Measurements from ENCODE around the gene EHMT1.
"Not testable (repeated sequence)": the region's sequence is repeated elsewhere in the genome, so short reads cannot be mapped to it uniquely, and the experiment has no call there.

EHMT1 gene

DNA sequence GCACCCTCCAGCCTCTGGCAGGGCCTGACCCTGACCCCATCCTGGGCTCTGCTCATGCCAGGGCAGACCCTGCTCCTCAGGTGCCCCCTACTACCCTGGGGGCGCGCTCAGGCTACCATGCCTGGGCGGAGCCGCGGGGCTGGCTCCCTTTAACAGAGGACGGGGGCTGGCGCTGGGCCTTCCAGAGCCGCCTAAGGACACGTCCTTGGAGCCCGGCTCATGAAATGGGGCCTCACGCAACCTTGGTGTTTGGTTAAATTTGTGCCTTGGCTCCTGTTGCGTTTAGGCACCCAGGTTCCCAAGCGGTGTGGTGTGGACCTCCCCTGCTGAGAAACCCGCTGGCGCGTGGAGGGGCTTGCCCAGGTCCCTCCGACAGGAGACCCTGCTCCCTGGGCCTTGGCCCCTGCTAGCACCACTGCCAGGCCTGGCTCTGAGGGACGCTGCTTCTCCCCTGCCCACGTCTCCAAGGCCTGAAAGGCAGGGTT is 3.4 kb upstream of the EHMT1 start:
- DNase-seq, result no peak

GRCh38 chr9:137619240-137620047 is 639 bp downstream of the EHMT1 start:
- peak; percentile 40 to 63 for DNase-seq

DNA sequence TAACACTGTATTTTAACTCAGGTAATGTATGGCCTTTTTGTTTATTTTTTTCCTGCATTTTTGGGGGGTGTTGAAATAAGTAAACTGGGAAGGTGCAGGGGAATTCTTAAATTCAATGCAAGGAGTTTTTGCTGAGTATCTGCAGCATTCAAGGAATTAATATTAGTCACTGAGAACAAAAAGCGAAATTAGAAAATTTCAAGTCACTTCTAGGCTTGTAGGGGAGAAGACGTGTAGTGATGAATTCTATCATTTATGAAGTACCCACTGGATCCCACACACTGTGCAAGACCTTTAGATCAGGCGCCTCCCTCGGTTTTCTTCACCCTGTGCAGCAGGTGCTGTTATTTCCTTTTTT is 1.2 kb downstream of the EHMT1 start:
- no peak for DNase-seq

DNA sequence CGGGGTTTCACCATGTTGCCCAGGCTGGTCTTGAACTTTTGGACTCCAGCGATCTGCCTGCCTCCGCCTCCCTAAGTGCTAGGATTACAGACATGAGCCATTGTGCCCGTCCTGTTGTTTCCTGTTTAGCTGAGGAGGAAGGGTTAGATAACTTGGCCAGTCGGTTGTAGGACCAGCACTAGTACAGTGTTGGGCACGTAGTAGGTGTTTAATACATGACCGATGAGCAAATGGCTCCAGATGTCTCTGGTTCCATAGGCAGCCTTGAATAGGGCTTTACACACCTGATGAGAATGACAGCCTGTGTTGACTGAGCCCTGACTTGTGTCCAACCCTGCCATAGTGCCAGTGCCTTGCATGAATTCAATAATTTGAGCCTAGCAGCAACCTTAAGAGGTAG is 1.8 kb downstream of the EHMT1 start:
- no peak for DNase-seq

GRCh38 chr9:137621131-137621757 is 2.4 kb downstream of the EHMT1 start:
- no peak for DNase-seq

GRCh38 chr9:137622211-137622610 is 3.4 kb downstream of the EHMT1 start:
- DNase-seq, result peak in 1 of 2 donors; percentile 48

DNA sequence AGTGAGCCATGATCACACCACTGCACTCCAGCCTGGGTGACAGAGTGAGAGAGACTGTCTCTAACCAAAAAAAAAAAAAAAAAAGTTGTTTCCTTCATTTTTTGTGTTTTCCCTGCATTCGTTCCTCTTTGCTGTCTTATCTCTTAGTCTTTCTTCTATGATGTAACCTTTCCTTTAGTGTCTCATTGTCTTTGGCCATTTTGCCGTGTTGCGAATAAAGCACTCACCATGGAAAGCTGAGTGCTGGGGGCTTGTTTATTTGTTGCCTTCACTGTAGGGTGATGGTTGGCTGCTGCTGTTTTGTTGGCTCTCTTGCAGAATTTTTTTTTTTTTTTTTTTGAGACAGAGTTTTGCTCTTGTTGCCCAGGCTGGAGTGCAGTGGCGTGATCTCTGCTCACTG is 7.7 kb downstream of the EHMT1 start:
- DNase-seq, result no peak

DNA sequence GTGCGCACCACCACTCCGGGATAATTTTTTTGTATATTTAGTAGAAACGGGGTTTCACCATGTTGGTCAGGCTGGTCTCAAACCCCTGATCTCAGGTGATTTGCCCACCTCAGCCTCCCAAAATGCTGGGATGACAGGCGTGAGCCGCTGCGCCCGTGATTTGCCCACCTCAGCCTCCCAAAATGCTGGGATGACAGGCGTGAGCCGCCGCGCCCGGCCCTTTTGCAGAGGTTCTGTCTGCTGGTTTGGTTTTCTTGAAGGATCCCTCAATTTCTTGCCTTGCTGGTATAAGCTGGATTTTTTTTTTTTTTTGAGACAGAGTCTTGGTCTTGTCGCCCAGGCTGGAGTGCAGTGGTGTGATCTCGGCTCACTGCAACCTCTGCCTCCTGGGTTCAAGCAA is 8.6 kb downstream of the EHMT1 start:
- not testable (repeated sequence) for DNase-seq

GRCh38 chr9:137630126-137630525 is 11.3 kb downstream of the EHMT1 start:
- no peak for DNase-seq

GRCh38 chr9:137630679-137631078 is 11.9 kb downstream of the EHMT1 start:
- DNase-seq, result no peak

DNA sequence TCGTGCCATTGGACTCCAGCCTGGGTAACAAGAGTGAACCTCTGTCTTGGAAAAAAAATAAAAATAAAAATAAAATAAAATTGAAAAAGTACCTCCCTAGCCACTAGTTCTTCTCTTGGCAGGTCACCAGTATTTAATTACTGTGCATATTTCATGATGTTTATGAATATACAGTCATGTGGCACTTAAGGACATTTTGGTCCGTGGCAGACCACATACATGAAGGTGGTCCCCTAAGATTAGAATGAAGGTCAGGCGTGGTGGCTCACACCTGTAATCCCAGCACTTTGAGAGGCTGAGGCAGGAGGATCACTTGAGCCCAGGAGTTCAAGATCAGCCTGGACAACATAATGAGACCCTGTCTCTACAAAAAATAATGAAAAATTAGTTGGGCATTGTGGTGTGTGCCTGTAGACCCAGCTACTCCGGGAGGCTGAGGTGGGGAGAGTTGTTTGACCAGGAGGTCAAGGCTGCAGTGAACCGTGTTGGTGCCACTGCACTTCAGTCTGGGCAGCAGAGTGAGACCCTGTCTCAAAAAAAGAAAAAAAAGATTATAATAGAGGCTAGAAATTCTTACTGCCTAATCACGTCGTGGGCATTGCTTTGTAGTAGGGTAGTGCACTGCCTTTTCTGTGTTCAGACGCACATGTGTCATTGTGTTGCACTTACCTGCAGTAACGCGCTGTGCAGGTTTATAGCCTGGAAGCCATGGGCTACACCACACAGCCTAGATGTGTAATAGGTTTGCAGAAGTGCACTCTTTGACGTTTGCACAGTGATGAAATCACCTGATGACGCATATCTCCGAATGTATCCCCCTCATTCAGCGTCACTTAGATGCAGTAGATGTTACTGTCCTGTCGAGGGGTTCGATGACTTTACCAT is 12.8 kb downstream of the EHMT1 start:
- DNase-seq, result peak; percentile 18 to 29

GRCh38 chr9:137632230-137633161 is 13.7 kb downstream of the EHMT1 start:
- DNase-seq, result peak in 1 of 2 donors; percentile 34

- DNase-seq, result no peak
These were observed 15.2 kb downstream of the EHMT1 start for GRCh38 chr9:137634016-137634415.

DNA sequence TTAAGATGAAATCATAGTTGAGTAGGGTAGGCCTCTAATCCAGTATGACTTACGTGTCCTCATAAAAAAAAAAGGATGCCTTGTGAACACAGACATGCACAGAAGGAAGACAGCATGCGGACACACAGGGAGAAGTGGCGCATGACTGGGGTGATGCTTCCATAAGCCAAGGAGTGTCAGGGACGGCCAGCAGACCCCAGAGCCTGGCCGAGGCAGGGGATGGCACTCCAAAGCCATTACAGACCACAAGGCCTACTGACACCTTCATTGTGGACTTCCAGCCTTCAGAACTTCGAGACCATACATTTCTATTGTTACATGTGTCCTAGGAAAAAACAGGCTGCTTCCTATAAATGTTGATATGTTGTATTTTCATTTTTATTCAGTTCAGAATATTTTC is 19.9 kb downstream of the EHMT1 start:
- DNase-seq, result no peak

DNA sequence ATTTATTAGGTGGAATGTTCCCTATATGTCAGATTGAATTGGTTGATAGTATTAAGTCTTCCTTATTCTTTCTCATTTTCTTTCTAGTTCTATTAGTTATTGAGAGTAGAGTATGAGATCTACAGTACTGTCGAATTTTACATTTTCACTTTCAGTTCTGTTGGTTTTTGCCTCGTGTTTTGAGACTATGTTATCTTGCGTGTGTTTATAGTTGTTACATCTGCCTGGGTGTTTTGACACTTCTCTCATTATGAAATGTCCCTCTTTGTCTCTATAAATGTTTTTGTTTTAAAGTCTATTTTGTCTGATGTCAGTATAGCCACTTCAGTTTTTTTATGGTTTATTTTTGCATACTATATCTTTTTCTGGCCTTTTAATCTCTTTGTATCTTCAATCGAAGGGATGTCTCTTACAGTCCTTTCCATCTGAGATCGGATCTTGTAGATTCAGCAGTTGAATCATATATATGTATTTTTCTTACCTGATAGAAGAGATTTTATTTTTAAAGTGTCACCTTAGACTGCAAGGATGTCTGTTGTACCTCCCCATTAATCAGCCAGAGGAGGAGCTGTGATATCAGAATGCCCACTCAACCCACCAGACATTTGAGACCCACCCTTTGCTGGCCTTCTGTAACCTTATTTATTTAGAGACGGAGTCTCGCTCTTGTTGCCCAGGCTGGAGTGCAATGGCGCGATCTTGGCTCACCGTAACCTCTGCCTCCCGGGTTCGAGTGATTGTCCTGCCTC is 20.7 kb downstream of the EHMT1 start:
- peak; percentile 24 to 35 for DNase-seq

DNA sequence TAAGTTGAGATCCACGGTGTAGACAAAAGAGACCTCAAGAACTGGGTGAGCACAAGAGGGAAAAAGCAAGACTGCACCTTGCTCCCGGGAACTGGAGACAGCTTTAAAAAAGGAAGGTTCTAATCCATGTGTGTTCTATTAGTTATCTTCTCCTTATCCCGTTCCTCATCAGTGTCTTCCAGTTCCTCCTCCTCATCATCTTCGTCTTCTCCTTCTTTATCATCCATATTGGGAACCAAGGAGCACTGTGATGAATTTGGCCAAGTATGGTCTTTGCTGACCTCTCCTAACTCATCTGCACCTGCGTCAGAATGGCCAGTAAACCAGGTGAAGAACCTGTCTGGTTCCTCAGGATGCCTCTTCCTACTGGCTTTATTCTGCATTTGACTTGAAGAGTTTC is 22.1 kb downstream of the EHMT1 start:
- no peak for DNase-seq

DNA sequence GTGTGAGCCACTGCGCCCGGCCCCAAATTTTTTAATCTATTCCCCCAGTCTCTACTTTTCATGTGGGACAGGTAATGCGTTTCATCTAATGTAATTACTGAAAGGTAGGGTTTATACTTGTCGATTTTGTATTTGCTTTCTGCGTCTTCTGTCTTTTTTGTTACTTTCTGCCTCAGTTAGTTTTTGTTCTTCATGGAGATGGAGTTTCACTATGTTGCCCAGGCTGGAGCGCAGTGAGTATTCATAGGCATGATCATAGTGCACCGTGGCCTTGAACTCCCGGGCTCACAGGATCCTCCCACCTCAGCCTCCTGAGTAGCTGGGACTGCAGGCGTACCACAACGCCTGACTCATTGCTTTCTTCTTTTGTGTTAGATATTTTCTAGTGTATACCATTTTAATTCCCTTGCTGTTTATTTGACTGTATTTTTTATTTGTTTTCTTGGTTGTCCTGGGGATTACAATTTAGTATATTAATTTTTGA is 23.4 kb downstream of the EHMT1 start:
- no peak for DNase-seq

GRCh38 chr9:137642892-137643291 is 24.1 kb downstream of the EHMT1 start:
- no peak for DNase-seq

DNA sequence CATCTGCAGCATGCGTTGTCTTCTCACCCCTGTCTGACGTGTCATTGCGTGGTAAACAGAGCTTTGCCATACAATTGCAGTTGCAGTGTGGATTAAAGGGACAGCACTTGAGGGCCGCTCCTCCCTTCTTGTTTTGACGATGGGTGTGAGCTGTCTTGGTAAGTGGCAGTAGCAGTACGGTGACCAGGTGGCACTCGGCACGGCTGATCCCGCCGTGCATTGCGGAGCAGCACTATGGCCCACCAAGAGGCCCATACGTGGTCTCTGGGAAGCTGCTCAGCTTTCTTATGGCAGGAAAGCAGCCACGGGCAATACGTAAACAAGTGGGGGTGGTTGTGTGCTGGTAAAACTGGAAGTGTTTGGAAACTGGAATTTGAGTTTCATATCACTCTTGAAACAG is 25.1 kb downstream of the EHMT1 start:
- DNase-seq, result peak; percentile 12 to 25

DNA sequence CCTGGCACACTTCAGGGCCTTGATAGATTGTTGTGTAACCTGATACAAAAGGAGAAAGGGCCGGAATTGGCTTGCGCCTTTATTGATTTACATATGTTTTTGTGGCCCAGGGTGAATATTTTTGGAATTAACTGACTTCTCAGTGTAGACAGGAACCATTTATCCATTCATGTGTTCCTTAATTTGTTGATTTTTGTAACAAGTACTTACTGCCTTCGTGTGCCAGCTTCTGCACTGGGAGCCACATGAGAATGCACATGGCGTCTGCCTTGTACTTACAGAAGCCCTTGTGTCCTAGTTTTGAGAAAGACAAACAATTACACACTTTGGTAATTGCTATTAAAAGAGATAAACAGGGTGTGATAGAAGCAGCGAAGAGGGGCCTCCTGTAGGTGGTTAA is 26.4 kb downstream of the EHMT1 start:
- DNase-seq, result no peak

DNA sequence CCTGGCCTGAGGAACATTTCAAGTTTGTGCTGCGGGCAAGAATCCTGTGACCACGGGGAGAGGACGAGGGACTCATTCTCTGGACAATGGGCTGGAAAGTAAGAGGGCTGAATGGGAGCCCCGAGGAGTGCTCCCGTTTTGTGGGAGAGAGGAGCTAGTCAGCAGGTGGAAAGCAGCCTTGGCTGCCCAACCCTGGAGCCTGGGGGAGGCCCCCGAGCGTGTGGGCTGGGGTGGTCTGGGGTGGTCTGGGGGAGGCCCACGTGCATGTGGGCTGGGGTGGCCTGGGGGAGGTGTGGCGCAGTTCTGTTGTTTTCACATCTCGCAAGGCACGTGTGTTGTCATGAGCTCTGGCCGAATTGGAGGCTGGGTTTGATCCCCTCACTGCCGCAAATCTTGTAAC is 27.5 kb downstream of the EHMT1 start:
- DNase-seq, result no peak
